GM23248 (cell line): Measurements from ENCODE around the gene MCRS1.

Experiments
- EZH2 ChIP-seq: fragments of 200-600 bp; sonication (generic); IDR thresholded peaks from 2 replicates; pipeline ENCODE4 v1.6.1; 2018; ENCODE audit warnings: antibody characterized with exemption, mild to moderate bottlenecking; ENCODE audit not compliant: insufficient read depth, poor library complexity, severe bottlenecking
- EZH2phosphoT487 ChIP-seq: fragments of 200-600 bp; sonication (generic); IDR thresholded peaks from 2 replicates; pipeline ENCODE4 v1.6.1; 2018; ENCODE audit warnings: antibody characterized with exemption, moderate library complexity, mild to moderate bottlenecking, low read depth; ENCODE audit not compliant: insufficient read depth

GRCh38 chr12:49519574-49519936, 48.4 kb downstream of the MCRS1 start:
- TF ChIP-seq EZH2: no peak
- no peak for TF ChIP-seq EZH2phosphoT487
